Measurements from ENCODE around the gene KCNN3. TPM values are rescaled to one million over a fixed set of nuclear protein-coding genes. Genes with fewer than 3 reads are reported as not detected.

The KCNN3 gene
- total and polyA plus RNA-seq, 5 donors, result 1.2 to 3.8 (median 3.3) TPM

GRCh38 chr1:154829062-154829461 is 41.0 kb downstream of the KCNN3 start:
- Histone ChIP-seq H3K4me1 (ENCODE audit: control insufficient read depth, insufficient read depth, low read length) (peaks cover 7% of the 10 kb centered on the region), H3K4me3 (ENCODE audit: low read length) (no peak overlapping the region), H3K27ac (ENCODE audit: low read length) (no peak overlapping the region), H3K9me3 (ENCODE audit: control insufficient read depth, low read length) (no peaks in the 10 kb centered on the region), H3K27me3 (ENCODE audit: control insufficient read depth, insufficient read depth) (no peaks in the 10 kb centered on the region)
- intact Hi-C loops (cut with DNase I), result no loop called here
- DNase-seq (no peak), ATAC-seq (no peak)
- WGBS, result 85% methylated on average over 5 of the region's 5 CpGs

GRCh38 chr1:154824179-154825000 is 45.7 kb downstream of the KCNN3 start:
- 64% methylated on average over 5 of the region's 5 CpGs for WGBS
- Histone ChIP-seq H3K27ac (ENCODE audit: low read length) (no peak overlapping the region), H3K4me3 (ENCODE audit: low read length) (no peak overlapping the region), H3K4me1 (ENCODE audit: control insufficient read depth, insufficient read depth, low read length) (no peaks in the 10 kb centered on the region), H3K27me3 (ENCODE audit: control insufficient read depth, insufficient read depth) (no peaks in the 10 kb centered on the region), H3K9me3 (ENCODE audit: control insufficient read depth, low read length) (no peaks in the 10 kb centered on the region)
- intact Hi-C loops (cut with DNase I), result no loop called here
- DNase-seq, result no peak
- no peak for ATAC-seq

- intact Hi-C loops (cut with DNase I), result no loop called here
- WGBS, result 82% methylated on average over 6 of the region's 6 CpGs
- H3K27me3 ChIP-seq (ENCODE audit: control insufficient read depth, insufficient read depth), result no peaks in the 10 kb centered on the region
- no peak overlapping the region for H3K27ac ChIP-seq (ENCODE audit: low read length)
- H3K4me1 ChIP-seq (ENCODE audit: control insufficient read depth, insufficient read depth, low read length), result no peaks in the 10 kb centered on the region
- no peak for ATAC-seq
- no peaks in the 10 kb centered on the region for H3K9me3 ChIP-seq (ENCODE audit: control insufficient read depth, low read length)
- H3K4me3 ChIP-seq (ENCODE audit: low read length), result no peak overlapping the region
- no peak for DNase-seq
Observed at GRCh38 chr1:154822717-154823116, 47.4 kb downstream of the KCNN3 start.

GRCh38 chr1:154822233-154822632 is 47.8 kb downstream of the KCNN3 start:
- Histone ChIP-seq H3K27ac (ENCODE audit: low read length) (no peak overlapping the region), H3K4me1 (ENCODE audit: control insufficient read depth, insufficient read depth, low read length) (no peaks in the 10 kb centered on the region), H3K9me3 (ENCODE audit: control insufficient read depth, low read length) (no peaks in the 10 kb centered on the region), H3K4me3 (ENCODE audit: low read length) (no peak overlapping the region), H3K27me3 (ENCODE audit: control insufficient read depth, insufficient read depth) (no peaks in the 10 kb centered on the region)
- intact Hi-C loops (cut with DNase I), result no loop called here
- ATAC-seq, result no peak
- WGBS, result 79% methylated on average over 10 of the region's 10 CpGs
- DNase-seq, result no peak

GRCh38 chr1:154821083-154821482 is 49.0 kb downstream of the KCNN3 start:
- Histone ChIP-seq H3K4me3 (ENCODE audit: low read length) (no peak overlapping the region), H3K4me1 (ENCODE audit: control insufficient read depth, insufficient read depth, low read length) (no peaks in the 10 kb centered on the region), H3K9me3 (ENCODE audit: control insufficient read depth, low read length) (no peaks in the 10 kb centered on the region), H3K27ac (ENCODE audit: low read length) (no peak overlapping the region), H3K27me3 (ENCODE audit: control insufficient read depth, insufficient read depth) (no peaks in the 10 kb centered on the region)
- peak in 1 of 3 donors; percentile 36 for DNase-seq
- intact Hi-C loops (cut with DNase I), result no loop called here
- no peak for ATAC-seq
- WGBS, result 71% methylated on average over 7 of the region's 7 CpGs

GRCh38 chr1:154820646-154821045 is 49.4 kb downstream of the KCNN3 start:
- no peaks in the 10 kb centered on the region for H3K27me3 ChIP-seq (ENCODE audit: control insufficient read depth, insufficient read depth)
- no peaks in the 10 kb centered on the region for H3K4me1 ChIP-seq (ENCODE audit: control insufficient read depth, insufficient read depth, low read length)
- no peak overlapping the region for H3K27ac ChIP-seq (ENCODE audit: low read length)
- no peaks in the 10 kb centered on the region for H3K9me3 ChIP-seq (ENCODE audit: control insufficient read depth, low read length)
- intact Hi-C loops (cut with DNase I), result no loop called here
- peak in 1 of 2 donors; percentile 11 for ATAC-seq
- H3K4me3 ChIP-seq (ENCODE audit: low read length), result no peak overlapping the region
- 87% methylated on average over 6 of the region's 6 CpGs for WGBS
- DNase-seq, result peak in 1 of 3 donors; percentile 64

GRCh38 chr1:154819628-154820590 is 50.2 kb downstream of the KCNN3 start:
- intact Hi-C loops (cut with DNase I), result no loop called here
- Histone ChIP-seq H3K9me3 (ENCODE audit: control insufficient read depth, low read length) (no peaks in the 10 kb centered on the region), H3K27ac (ENCODE audit: low read length) (no peak overlapping the region), H3K4me1 (ENCODE audit: control insufficient read depth, insufficient read depth, low read length) (no peaks in the 10 kb centered on the region), H3K4me3 (ENCODE audit: low read length) (no peak overlapping the region), H3K27me3 (ENCODE audit: control insufficient read depth, insufficient read depth) (no peaks in the 10 kb centered on the region)
- DNase-seq (no peak), ATAC-seq (peak; percentile 20 to 33)
- 70% methylated on average over 7 of the region's 7 CpGs for WGBS

GRCh38 chr1:154818911-154819310 is 51.2 kb downstream of the KCNN3 start:
- no peak overlapping the region for H3K27ac ChIP-seq (ENCODE audit: low read length)
- no peaks in the 10 kb centered on the region for H3K27me3 ChIP-seq (ENCODE audit: control insufficient read depth, insufficient read depth)
- no peak for ATAC-seq
- H3K4me1 ChIP-seq (ENCODE audit: control insufficient read depth, insufficient read depth, low read length), result no peaks in the 10 kb centered on the region
- H3K9me3 ChIP-seq (ENCODE audit: control insufficient read depth, low read length), result no peaks in the 10 kb centered on the region
- no peak overlapping the region for H3K4me3 ChIP-seq (ENCODE audit: low read length)
- intact Hi-C loops (cut with DNase I), result no loop called here
- WGBS, result 78% methylated on average over 6 of the region's 6 CpGs
- DNase-seq, result no peak

- H3K4me1 ChIP-seq (ENCODE audit: control insufficient read depth, insufficient read depth, low read length), result no peaks in the 10 kb centered on the region
- intact Hi-C loops (cut with DNase I), result no loop called here
- 95% methylated on average over 2 of the region's 2 CpGs for WGBS
- H3K9me3 ChIP-seq (ENCODE audit: control insufficient read depth, low read length), result no peaks in the 10 kb centered on the region
- ATAC-seq (no peak), DNase-seq (no peak)
- no peaks in the 10 kb centered on the region for H3K27me3 ChIP-seq (ENCODE audit: control insufficient read depth, insufficient read depth)
- H3K27ac ChIP-seq (ENCODE audit: low read length), result no peak overlapping the region
- H3K4me3 ChIP-seq (ENCODE audit: low read length), result no peak overlapping the region
Observed at GRCh38 chr1:154816937-154817336, 53.1 kb downstream of the KCNN3 start.

- Histone ChIP-seq H3K27me3 (ENCODE audit: control insufficient read depth, insufficient read depth) (no peaks in the 10 kb centered on the region), H3K27ac (ENCODE audit: low read length) (no peak overlapping the region), H3K9me3 (ENCODE audit: control insufficient read depth, low read length) (no peaks in the 10 kb centered on the region), H3K4me1 (ENCODE audit: control insufficient read depth, insufficient read depth, low read length) (no peaks in the 10 kb centered on the region), H3K4me3 (ENCODE audit: low read length) (no peak overlapping the region)
- DNase-seq (no peak), ATAC-seq (peak in 1 of 2 donors; percentile 9)
- intact Hi-C loops (cut with DNase I), result no loop called here
- WGBS, result 60% methylated on average over 6 of the region's 6 CpGs
Observed at GRCh38 chr1:154816369-154816768, 53.7 kb downstream of the KCNN3 start.

All from right cardiac atrium (tissue), 5 donors.